HepG2 (cell line): Measurements from ENCODE around the gene CD109. TPM values are rescaled to one million over a fixed set of nuclear protein-coding genes. Genes with fewer than 3 reads are reported as not detected.

Experiments used
- AKAP8 ChIP-seq: sonication (generic); formaldehyde crosslinking; IDR thresholded peaks from 2 replicates; pipeline ENCODE4 v1.5.1; 2020; ENCODE audit warnings: mild to moderate bottlenecking, missing genetic modification reagents
- ARID2 ChIP-seq: sonication (generic); formaldehyde crosslinking; IDR thresholded peaks from 2 replicates; pipeline ENCODE4 v1.8.1; 2022; ENCODE audit warnings: mild to moderate bottlenecking, missing genetic modification reagents, borderline replicate concordance
- BCLAF1 ChIP-seq: fragments of 450-650 bp; IDR thresholded peaks from 2 replicates; pipeline ENCODE4 v1.6.1; 2017; ENCODE audit warnings: mild to moderate bottlenecking
- CENPT ChIP-seq: sonication (generic); formaldehyde crosslinking; IDR thresholded peaks from 2 replicates; pipeline ENCODE4 v1.8.0; 2022; ENCODE audit warnings: low read depth, mild to moderate bottlenecking, moderate library complexity, missing genetic modification reagents
- HNRNPLL ChIP-seq: fragments of 200-400 bp; formaldehyde crosslinking; IDR thresholded peaks from 2 replicates; pipeline ENCODE4 v1.6.1; 2017; ENCODE audit warnings: mild to moderate bottlenecking, low read depth, low read length; ENCODE audit not compliant: poor library complexity, severe bottlenecking
- LCORL ChIP-seq, 2 experiments: fragments of 450-650 bp in 1 of 2; sonication (generic) in 1 of 2; formaldehyde crosslinking in 1 of 2; IDR thresholded peaks; 2 replicates each; pipeline versions ENCODE4 v1.5.0 to v1.6.1; 2017 to 2020; ENCODE audit warnings: antibody characterized with exemption in 1 of 2, missing genetic modification reagents in 1 of 2
- MIER2 ChIP-seq: IDR thresholded peaks from 2 replicates; pipeline ENCODE4 v1.6.1; 2016; ENCODE audit warnings: missing biosample characterization, missing genetic modification reagents
- MTA3 ChIP-seq: sonication (generic); formaldehyde crosslinking; IDR thresholded peaks from 2 replicates; pipeline ENCODE4 v1.4.0; 2020; ENCODE audit warnings: missing genetic modification reagents
- MZF1 ChIP-seq: sonication (generic); formaldehyde crosslinking; IDR thresholded peaks from 2 replicates; pipeline ENCODE4 v1.8.1; 2023; ENCODE audit warnings: mild to moderate bottlenecking, missing genetic modification reagents, borderline replicate concordance
- RFX3 ChIP-seq: IDR thresholded peaks from 2 replicates; pipeline ENCODE4 v1.6.1; 2016; ENCODE audit warnings: missing biosample characterization, missing genetic modification reagents
- RXRB ChIP-seq: IDR thresholded peaks from 2 replicates; pipeline ENCODE4 v1.6.1; 2016; ENCODE audit warnings: borderline replicate concordance, missing genetic modification reagents, missing compliant biosample characterization
- SATB2 ChIP-seq: sonication (generic); formaldehyde crosslinking; IDR thresholded peaks from 2 replicates; pipeline ENCODE4 v1.5.0; 2020; ENCODE audit warnings: missing genetic modification reagents
- SKI ChIP-seq: fragments of 450-650 bp; IDR thresholded peaks from one replicate; pipeline ENCODE4 v1.6.1; 2018; ENCODE audit warnings: mild to moderate bottlenecking; ENCODE audit not compliant: partially characterized antibody
- SNAI1 ChIP-seq: sonication (generic); formaldehyde crosslinking; IDR thresholded peaks from 2 replicates; pipeline ENCODE4 v1.5.0; 2020; ENCODE audit warnings: mild to moderate bottlenecking, missing genetic modification reagents, borderline replicate concordance
- SP5 ChIP-seq: IDR thresholded peaks from 2 replicates; pipeline ENCODE4 v1.6.1; 2016; ENCODE audit warnings: low read depth, borderline replicate concordance
- ZEB1 ChIP-seq: IDR thresholded peaks from 2 replicates; pipeline ENCODE4 v1.6.1; 2012; ENCODE audit warnings: mild to moderate bottlenecking, low read depth, inconsistent platforms; ENCODE audit not compliant: insufficient replicate concordance
- ZNF382 ChIP-seq: sonication (generic); formaldehyde crosslinking; IDR thresholded peaks from 2 replicates; pipeline ENCODE4 v1.5.0; 2020; ENCODE audit warnings: missing genetic modification reagents, mild to moderate bottlenecking, borderline replicate concordance
- ZNF383 ChIP-seq: sonication (generic); formaldehyde crosslinking; IDR thresholded peaks from 2 replicates; pipeline ENCODE4 v1.4.0; 2020; ENCODE audit warnings: missing genetic modification reagents, mild to moderate bottlenecking, borderline replicate concordance
- ZNF510 ChIP-seq: sonication (generic); formaldehyde crosslinking; IDR thresholded peaks from 2 replicates; pipeline ENCODE4 v1.4.0; 2020; ENCODE audit warnings: low read depth, mild to moderate bottlenecking, missing genetic modification reagents
- ZNF703 ChIP-seq: sonication (generic); formaldehyde crosslinking; IDR thresholded peaks from 2 replicates; pipeline ENCODE4 v1.5.1; 2020; ENCODE audit warnings: missing genetic modification reagents, mild to moderate bottlenecking, moderate library complexity, borderline replicate concordance
- ZNF737 ChIP-seq: sonication (generic); formaldehyde crosslinking; IDR thresholded peaks from 2 replicates; pipeline ENCODE4 v1.5.0; 2020; ENCODE audit warnings: missing genetic modification reagents, mild to moderate bottlenecking, borderline replicate concordance
- polyA plus RNA-seq, 8 experiments: library from polyadenylated mRNA; depleted of rRNA in 3 of 8; stranded (reverse) in 7 of 8; unstranded in 1 of 8; fragments of >200 nt; fragmentation: Illumina TruSeq in 4 of 8; extraction: Trizol in 4 of 8; gene quantifications; 2 replicates each; pipeline versions ENCODE4 v1.2.1 to v1.2.3, GENCODE V29; 2011 to 2016; ENCODE audit warnings: low read depth in 4 of 8, missing spikeins in 1 of 8, mixed read lengths in 1 of 8; ENCODE audit not compliant: insufficient read depth in 1 of 8
- total RNA-seq, 5 experiments: library from RNA; depleted of rRNA; stranded (reverse); fragments of >200 nt; fragmentation: Illumina TruSeq; extraction: Trizol; gene quantifications; 2 replicates each; pipeline ENCODE4 v1.2.3, GENCODE V29; 2016; ENCODE audit warnings: low read depth in 1 of 5
- TF ChIP-seq, protein P1 (sequence below): sonication (generic); formaldehyde crosslinking; IDR thresholded peaks from 2 replicates; pipeline ENCODE4 v1.5.1; 2020; ENCODE audit warnings: missing genetic modification reagents, mild to moderate bottlenecking, borderline replicate concordance
- TF ChIP-seq, protein P2 (sequence below): sonication (generic); formaldehyde crosslinking; IDR thresholded peaks from 2 replicates; pipeline ENCODE4 v1.8.1; 2022; ENCODE audit warnings: mild to moderate bottlenecking, missing genetic modification reagents

Gene CD109
- total and polyA plus RNA-seq, 2 of the 13 experiments (the other 11 are each of a cell fraction or from before 2014, with no cell fraction given) = 0.93 to 2.1 TPM

DNA sequence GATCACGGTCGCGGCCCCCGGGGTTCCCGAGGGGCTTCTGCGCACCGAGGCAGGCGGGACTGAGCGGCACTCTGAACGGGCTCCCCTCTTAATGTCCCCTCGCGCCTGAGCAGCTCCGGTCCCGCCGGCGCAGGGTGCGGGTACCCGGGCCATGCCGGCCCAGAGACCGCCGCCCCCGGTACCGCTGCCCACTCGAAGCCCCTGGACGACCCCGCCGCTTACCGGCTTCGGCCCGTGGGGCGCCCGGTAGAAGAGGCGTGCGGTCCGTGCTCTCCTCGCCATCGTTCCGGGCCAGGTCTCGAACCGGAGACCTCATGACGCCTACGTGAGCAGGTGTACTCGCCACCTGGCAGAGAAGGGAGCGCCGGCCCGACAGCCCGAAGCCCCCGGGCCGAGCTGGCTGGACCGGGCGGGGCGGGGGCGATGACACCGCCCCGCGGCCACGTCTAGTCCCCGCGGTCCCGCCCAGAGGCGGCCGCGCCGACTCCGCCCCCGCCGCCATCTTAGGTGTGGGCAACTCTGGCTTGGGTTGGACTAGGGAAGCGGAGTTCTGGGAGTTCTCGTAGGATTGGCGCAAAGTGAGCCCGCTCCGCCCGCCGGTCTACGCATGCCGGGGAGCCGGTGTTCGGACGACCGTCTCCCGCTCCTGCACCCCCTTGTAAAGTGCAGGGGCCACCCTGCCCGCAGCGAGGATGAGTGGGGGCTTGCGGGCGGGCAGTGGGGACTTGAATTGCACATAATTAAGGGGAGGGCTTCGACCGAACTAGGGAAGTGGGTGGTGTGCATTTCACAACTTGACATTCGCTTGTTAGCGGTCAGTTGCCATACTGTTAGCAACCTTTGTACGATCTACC lies 42.2 kb upstream of the CD109 start, which contains the start of gene SLC17A5 (continued):
- TF ChIP-seq ZNF382 = no peak
- no peak for TF ChIP-seq ZNF510 (CRISPR knock-in tag)
- TF ChIP-seq SP5 (CRISPR knock-in tag) = peak; percentile 86
- TF ChIP-seq SNAI1 (CRISPR knock-in tag) = no peak
- TF ChIP-seq RXRB (CRISPR knock-in tag) = no peak; the same call in 1 of the 2 replicates
- TF ChIP-seq ZNF383 (CRISPR knock-in tag) = no peak
- TF ChIP-seq SKI = peak; percentile 53
- no peak for TF ChIP-seq MIER2 (CRISPR knock-in tag)
- peak; percentile 22 for TF ChIP-seq ZEB1
- TF ChIP-seq MTA3 (CRISPR knock-in tag) = no peak
- no peak for TF ChIP-seq AKAP8 (CRISPR knock-in tag)
- TF ChIP-seq, protein P1, sequence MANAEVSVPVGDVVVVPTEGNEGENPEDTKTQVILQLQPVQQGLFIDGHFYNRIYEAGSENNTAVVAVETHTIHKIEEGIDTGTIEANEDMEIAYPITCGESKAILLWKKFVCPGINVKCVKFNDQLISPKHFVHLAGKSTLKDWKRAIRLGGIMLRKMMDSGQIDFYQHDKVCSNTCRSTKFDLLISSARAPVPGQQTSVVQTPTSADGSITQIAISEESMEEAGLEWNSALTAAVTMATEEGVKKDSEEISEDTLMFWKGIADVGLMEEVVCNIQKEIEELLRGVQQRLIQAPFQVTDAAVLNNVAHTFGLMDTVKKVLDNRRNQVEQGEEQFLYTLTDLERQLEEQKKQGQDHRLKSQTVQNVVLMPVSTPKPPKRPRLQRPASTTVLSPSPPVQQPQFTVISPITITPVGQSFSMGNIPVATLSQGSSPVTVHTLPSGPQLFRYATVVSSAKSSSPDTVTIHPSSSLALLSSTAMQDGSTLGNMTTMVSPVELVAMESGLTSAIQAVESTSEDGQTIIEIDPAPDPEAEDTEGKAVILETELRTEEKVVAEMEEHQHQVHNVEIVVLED = peak; percentile 82
- TF ChIP-seq HNRNPLL = peak; percentile 99
- TF ChIP-seq RFX3 (CRISPR knock-in tag) = no peak
- TF ChIP-seq MZF1 (CRISPR knock-in tag) = no peak
- TF ChIP-seq ARID2 = no peak
- no peak for TF ChIP-seq LCORL (IDR thresholded peaks at IDR 0.05)
- TF ChIP-seq LCORL (CRISPR knock-in tag; IDR thresholded peaks at IDR 0.05) = 0 out of 2 replicates have a peak, but pooled peaks have one; percentile 18
- no peak for TF ChIP-seq CENPT (CRISPR knock-in tag)
- TF ChIP-seq ZNF737 (CRISPR knock-in tag) = no peak
- 0 out of 2 replicates have a peak, but pooled peaks have one; percentile 9 for TF ChIP-seq ZNF703
- TF ChIP-seq BCLAF1 = no peak
- TF ChIP-seq, protein P2, sequence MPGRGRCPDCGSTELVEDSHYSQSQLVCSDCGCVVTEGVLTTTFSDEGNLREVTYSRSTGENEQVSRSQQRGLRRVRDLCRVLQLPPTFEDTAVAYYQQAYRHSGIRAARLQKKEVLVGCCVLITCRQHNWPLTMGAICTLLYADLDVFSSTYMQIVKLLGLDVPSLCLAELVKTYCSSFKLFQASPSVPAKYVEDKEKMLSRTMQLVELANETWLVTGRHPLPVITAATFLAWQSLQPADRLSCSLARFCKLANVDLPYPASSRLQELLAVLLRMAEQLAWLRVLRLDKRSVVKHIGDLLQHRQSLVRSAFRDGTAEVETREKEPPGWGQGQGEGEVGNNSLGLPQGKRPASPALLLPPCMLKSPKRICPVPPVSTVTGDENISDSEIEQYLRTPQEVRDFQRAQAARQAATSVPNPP (CRISPR knock-in tag) = no peak; the same call in 1 of the 2 replicates
- no peak for TF ChIP-seq SATB2
